Measurements from ENCODE around the gene ZDHHC12.
A peak's percentile ranks its signal among the peaks of the same experiment; 100 is the strongest.

Gene ZDHHC12

DNA sequence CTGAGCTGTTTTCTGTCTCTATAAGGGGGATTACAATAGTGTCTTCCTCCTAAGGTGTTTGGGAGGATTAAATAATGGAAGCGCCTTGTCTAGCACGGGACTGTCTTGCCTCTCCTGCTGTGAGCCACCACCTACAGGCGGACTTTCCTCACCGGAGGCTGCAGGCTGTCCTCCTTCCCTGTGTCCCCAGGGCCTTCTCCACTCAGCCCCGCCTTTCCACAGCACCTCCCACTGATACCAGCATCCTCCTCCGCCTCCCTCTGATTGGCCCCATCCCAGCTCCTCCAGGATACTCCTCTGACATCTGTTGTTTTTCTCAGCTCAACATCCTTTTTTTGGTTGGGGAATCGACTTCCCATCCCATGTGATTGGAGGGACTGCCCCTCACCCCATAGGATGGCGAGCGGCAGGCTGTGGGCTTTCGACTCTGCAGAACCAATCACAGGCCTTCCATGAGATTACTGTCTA is 851 bp upstream of the ZDHHC12 start (continued):
- TF ChIP-seq ZBTB10 (tag by site-specific recombination; IDR thresholded peaks at IDR 0.05) (no peak), ZNF423 (tag by site-specific recombination; IDR thresholded peaks at IDR 0.05) (peak; percentile 85; the same call in 1 of the 2 replicates), ZNF768 (tag by site-specific recombination; IDR thresholded peaks at IDR 0.05) (no peak), ZNF112 (tag by site-specific recombination; IDR thresholded peaks at IDR 0.05) (no peak), ZNF549 (tag by site-specific recombination; IDR thresholded peaks at IDR 0.05) (no peak), ZNF404 (tag by site-specific recombination; IDR thresholded peaks at IDR 0.05) (no peak), ZBTB26 (tag by site-specific recombination; optimal IDR thresholded peaks at IDR 0.05) (no peak), ZNF624 (tag by site-specific recombination; IDR thresholded peaks at IDR 0.05) (no peak), ZNF133 (tag by site-specific recombination; IDR thresholded peaks at IDR 0.05) (no peak), HOXC10 (CRISPR knock-in tag; IDR thresholded peaks at IDR 0.05) (no peak)
- TF ChIP-seq, protein P1, sequence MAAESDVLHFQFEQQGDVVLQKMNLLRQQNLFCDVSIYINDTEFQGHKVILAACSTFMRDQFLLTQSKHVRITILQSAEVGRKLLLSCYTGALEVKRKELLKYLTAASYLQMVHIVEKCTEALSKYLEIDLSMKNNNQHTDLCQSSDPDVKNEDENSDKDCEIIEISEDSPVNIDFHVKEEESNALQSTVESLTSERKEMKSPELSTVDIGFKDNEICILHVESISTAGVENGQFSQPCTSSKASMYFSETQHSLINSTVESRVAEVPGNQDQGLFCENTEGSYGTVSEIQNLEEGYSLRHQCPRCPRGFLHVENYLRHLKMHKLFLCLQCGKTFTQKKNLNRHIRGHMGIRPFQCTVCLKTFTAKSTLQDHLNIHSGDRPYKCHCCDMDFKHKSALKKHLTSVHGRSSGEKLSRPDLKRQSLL (tag by site-specific recombination; IDR thresholded peaks at IDR 0.05): no peak

- ChIA-PET CTCF (interaction anchor here (1.4 to 1.5 kb wide), 2 partner anchors 17 to 21 kb away, joined by 3 to 8 read pairs; partner anchors contain the start of gene PKN3), POLR2A (interaction anchor here (0.6 to 2.5 kb wide), 18 partner anchors 9 to 455 kb away, joined by 3 to 22 read pairs (median 8); partner anchors contain the start of genes ENDOG, IER5L, PKN3 and SET)
- H3K9me3 ChIP-seq (ENCODE audit: control insufficient read depth, insufficient read depth, low read depth, low read length): no peaks in the 10 kb centered on the region
- H3K4me1 ChIP-seq (ENCODE audit: control insufficient read depth, insufficient read depth, low read length): no peaks in the 10 kb centered on the region
- peak overlapping the region; percentile 40 for H3K27ac ChIP-seq (ENCODE audit: extremely low read depth, low read depth, low read length)
- peaks cover 0 to 30% of the 10 kb centered on the region in 2 experiments; a peak in 1 of 3 replicates for H3K36me3 ChIP-seq (ENCODE audit: control insufficient read depth in 2 of 2, insufficient read depth in 1 of 2, low read length in 2 of 2)
- H3K4me3 ChIP-seq (ENCODE audit: low read depth, low read length): peak overlapping the region; percentile 91
- TF ChIP-seq ZNF624 (tag by site-specific recombination; IDR thresholded peaks at IDR 0.05) (no peak), ZNF335 (tag by site-specific recombination; conservative IDR thresholded peaks at IDR 0.05) (no peak), ZNF664 (tag by site-specific recombination; IDR thresholded peaks at IDR 0.05) (no peak), ZBTB17 (tag by site-specific recombination; IDR thresholded peaks at IDR 0.05) (peak; percentile 85), ZNF473 (tag by site-specific recombination; IDR thresholded peaks at IDR 0.05) (no peak), ZNF114 (tag by site-specific recombination; IDR thresholded peaks at IDR 0.05) (no peak), ZBTB10 (tag by site-specific recombination; IDR thresholded peaks at IDR 0.05) (peak; percentile 28; the same call in 1 of the 2 replicates), HOXA7 (CRISPR knock-in tag; IDR thresholded peaks at IDR 0.05; ENCODE audit: borderline replicate concordance) (no peak), ZNF580 (tag by site-specific recombination; IDR thresholded peaks at IDR 0.05) (no peak), PRDM4 (tag by site-specific recombination; IDR thresholded peaks at IDR 0.05) (no peak), ZNF433 (tag by site-specific recombination; IDR thresholded peaks at IDR 0.05; ENCODE audit: low read depth) (no peak), ZNF560 (tag by site-specific recombination; IDR thresholded peaks at IDR 0.05; ENCODE audit: borderline replicate concordance) (no peak), ZNF223 (tag by site-specific recombination; IDR thresholded peaks at IDR 0.05) (no peak), ZNF248 (tag by site-specific recombination; IDR thresholded peaks at IDR 0.05) (no peak), ZNF202 (tag by site-specific recombination; IDR thresholded peaks at IDR 0.05; ENCODE audit: borderline replicate concordance) (no peak), ZNF629 (tag by site-specific recombination; IDR thresholded peaks at IDR 0.05) (no peak), ZNF121 (tag by site-specific recombination; IDR thresholded peaks at IDR 0.05) (no peak), ZNF701 (tag by site-specific recombination; IDR thresholded peaks at IDR 0.05) (no peak)
Measured at GRCh38 chr9:128723352-128723865, 518 bp downstream of the ZDHHC12 start.

Measured in HEK293 (cell line).